22Rv1 (cell line): Measurements from ENCODE around the gene GALNT18.

Experiments used
- H3K27ac ChIP-seq: fragments of 450-650 bp; 2 replicates; pipeline ENCODE4 v1.5.1; 2017
- ZFX ChIP-seq: fragments of 450-650 bp; IDR thresholded peaks from 2 replicates; pipeline ENCODE4 v1.6.1; 2017; ENCODE audit warnings: antibody characterized with exemption, borderline replicate concordance
- TF ChIP-seq, protein P1 (sequence below): fragments of 450-650 bp; IDR thresholded peaks from 2 replicates; pipeline ENCODE4 v1.5.1; 2017; ENCODE audit warnings: mild to moderate bottlenecking

Gene GALNT18

DNA sequence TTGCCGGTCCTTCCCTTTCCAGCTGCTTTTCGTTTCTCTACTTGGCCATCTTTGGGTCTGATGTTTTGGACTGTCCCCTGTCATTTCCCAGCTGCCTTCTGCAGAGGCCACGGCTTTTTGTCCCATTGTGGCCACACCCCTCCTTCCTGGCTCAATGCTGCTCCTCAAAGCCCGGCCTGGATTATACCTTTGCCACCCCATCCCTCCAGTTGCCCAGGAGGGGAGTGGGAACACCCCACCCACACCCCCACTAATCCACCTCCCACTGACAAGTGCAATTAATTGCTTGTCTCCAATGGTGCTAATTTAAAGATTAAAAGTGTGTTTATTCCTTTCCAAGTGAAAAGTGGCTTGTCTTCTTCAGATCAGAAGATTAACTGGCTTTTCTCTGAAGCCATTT, 234.6 kb downstream of the GALNT18 start:
- TF ChIP-seq, protein P1, sequence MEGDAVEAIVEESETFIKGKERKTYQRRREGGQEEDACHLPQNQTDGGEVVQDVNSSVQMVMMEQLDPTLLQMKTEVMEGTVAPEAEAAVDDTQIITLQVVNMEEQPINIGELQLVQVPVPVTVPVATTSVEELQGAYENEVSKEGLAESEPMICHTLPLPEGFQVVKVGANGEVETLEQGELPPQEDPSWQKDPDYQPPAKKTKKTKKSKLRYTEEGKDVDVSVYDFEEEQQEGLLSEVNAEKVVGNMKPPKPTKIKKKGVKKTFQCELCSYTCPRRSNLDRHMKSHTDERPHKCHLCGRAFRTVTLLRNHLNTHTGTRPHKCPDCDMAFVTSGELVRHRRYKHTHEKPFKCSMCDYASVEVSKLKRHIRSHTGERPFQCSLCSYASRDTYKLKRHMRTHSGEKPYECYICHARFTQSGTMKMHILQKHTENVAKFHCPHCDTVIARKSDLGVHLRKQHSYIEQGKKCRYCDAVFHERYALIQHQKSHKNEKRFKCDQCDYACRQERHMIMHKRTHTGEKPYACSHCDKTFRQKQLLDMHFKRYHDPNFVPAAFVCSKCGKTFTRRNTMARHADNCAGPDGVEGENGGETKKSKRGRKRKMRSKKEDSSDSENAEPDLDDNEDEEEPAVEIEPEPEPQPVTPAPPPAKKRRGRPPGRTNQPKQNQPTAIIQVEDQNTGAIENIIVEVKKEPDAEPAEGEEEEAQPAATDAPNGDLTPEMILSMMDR, result no peak
- no peak for TF ChIP-seq ZFX

GRCh38 chr11:11384829-11385228, 237.0 kb downstream of the GALNT18 start:
- H3K27ac ChIP-seq, result no peak overlapping the region
- TF ChIP-seq ZFX, result no peak
- TF ChIP-seq, protein P1, result no peak

More for the DNA sequence above, 234.6 kb downstream of the GALNT18 start:
- no peak overlapping the region for H3K27ac ChIP-seq

DNA sequence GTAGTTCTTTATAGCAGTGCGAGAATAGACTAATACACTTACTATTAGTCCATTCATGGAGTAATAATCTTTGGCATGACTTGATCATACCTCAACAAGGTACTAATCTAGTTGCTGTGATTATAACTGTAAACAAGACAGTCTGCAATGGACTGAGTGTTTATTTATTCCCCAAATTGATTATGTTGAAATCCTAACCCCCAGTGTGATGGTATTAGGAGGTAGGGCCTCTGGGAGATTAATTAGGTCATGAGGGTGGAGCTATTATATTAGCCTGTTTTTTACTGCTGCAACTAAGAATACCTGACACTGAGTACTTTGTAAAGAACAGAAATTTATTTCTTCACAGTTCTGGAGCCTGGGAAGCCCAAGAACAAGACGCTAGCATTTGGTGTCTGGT, 237.8 kb downstream of the GALNT18 start:
- TF ChIP-seq, protein P1, result no peak
- TF ChIP-seq ZFX, result no peak
- no peak overlapping the region for H3K27ac ChIP-seq

GRCh38 chr11:11382858-11383532, 238.8 kb downstream of the GALNT18 start:
- TF ChIP-seq, protein P1, result no peak
- no peak for TF ChIP-seq ZFX
- H3K27ac ChIP-seq, result no peak overlapping the region

GRCh38 chr11:11381471-11382105, 240.2 kb downstream of the GALNT18 start:
- H3K27ac ChIP-seq, result no peak overlapping the region
- TF ChIP-seq, protein P1, result no peak
- TF ChIP-seq ZFX, result no peak

DNA sequence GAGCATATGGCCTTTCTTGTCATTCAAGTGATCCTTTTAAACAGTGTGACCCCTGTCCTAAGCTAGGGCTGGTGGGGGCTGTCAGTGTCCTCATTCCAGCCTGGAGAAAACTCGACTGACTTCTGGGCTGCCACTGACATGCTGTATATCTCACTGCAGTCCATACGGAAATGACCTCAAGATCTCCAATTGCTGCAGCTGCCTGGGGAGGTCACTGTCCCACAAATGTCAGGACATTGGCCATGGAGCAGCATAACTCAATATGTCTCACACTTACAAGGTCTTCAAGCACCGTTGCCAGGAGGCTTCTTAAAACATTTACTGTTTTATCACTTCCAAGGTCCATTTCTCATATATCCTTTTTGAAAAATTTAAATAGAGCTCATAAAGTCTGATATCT, 240.9 kb downstream of the GALNT18 start:
- H3K27ac ChIP-seq, result no peak overlapping the region
- TF ChIP-seq, protein P1, result no peak
- no peak for TF ChIP-seq ZFX

DNA sequence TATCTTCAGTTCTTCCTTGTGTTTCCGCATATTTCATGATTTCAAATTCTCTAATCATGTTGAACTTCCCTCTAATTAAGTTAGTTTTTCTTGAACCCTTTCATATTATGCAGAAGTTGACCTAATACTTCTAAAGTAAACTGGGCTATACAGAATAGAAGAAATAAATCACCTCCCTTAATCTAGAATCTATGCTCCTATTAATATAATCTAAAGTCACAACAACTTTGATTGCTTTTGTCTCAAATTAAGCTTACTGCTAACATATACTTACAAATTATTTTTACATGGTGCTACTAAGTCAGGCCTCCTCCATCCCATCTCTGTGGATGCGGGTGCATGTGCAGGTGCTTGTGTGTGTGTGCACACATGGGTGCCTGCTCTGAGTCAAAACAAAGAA, 241.5 kb downstream of the GALNT18 start:
- H3K27ac ChIP-seq, result no peak overlapping the region
- TF ChIP-seq, protein P1, result no peak
- TF ChIP-seq ZFX, result no peak
